HG03108 (cell line): Measurements from ENCODE around the gene SPTLC3.

Source experiments
- ATAC-seq: cut with Tn5 transposase; IDR thresholded peaks from one replicate; pipeline ENCODE4 v1.9.1; 2021; ENCODE audit warnings: moderate library complexity; ENCODE audit not compliant: unreplicated experiment

The SPTLC3 gene

GRCh38 chr20:13130061-13130706 lies 121.4 kb downstream of the SPTLC3 start:
- ATAC-seq = no peak

- ATAC-seq = no peak
Observed at GRCh38 chr20:13130707-13131103, 121.9 kb downstream of the SPTLC3 start.

- no peak for ATAC-seq
Observed at GRCh38 chr20:13131688-13132087, 122.9 kb downstream of the SPTLC3 start.

GRCh38 chr20:13139459-13140150 lies 130.8 kb downstream of the SPTLC3 start:
- no peak for ATAC-seq

GRCh38 chr20:13140201-13140600 lies 131.4 kb downstream of the SPTLC3 start:
- ATAC-seq = no peak

GRCh38 chr20:13140775-13141174 lies 132.0 kb downstream of the SPTLC3 start:
- no peak for ATAC-seq

GRCh38 chr20:13141546-13141945 lies 132.8 kb downstream of the SPTLC3 start:
- ATAC-seq = no peak

- no peak for ATAC-seq
Observed at GRCh38 chr20:13142143-13142542, 133.4 kb downstream of the SPTLC3 start.

- no peak for ATAC-seq
Observed at GRCh38 chr20:13147071-13147963, 138.5 kb downstream of the SPTLC3 start.

GRCh38 chr20:13147971-13148370 lies 139.2 kb downstream of the SPTLC3 start:
- no peak for ATAC-seq

- ATAC-seq = no peak
Observed at GRCh38 chr20:13148402-13148801, 139.6 kb downstream of the SPTLC3 start.

GRCh38 chr20:13148961-13149360 lies 140.2 kb downstream of the SPTLC3 start:
- no peak for ATAC-seq

- ATAC-seq = no peak
Observed at GRCh38 chr20:13149371-13150105, 140.8 kb downstream of the SPTLC3 start.

GRCh38 chr20:13158369-13158768 lies 149.6 kb downstream of the SPTLC3 start:
- no peak for ATAC-seq

- no peak for ATAC-seq
Observed at GRCh38 chr20:13159889-13160288, 151.1 kb downstream of the SPTLC3 start.

- no peak for ATAC-seq
Observed at GRCh38 chr20:13165203-13165602, 156.4 kb downstream of the SPTLC3 start.

- no peak for ATAC-seq
Observed at GRCh38 chr20:13166011-13166410, 157.2 kb downstream of the SPTLC3 start.

- no peak for ATAC-seq
Observed at GRCh38 chr20:13166437-13166836, 157.7 kb downstream of the SPTLC3 start.

GRCh38 chr20:13169086-13169485 lies 160.3 kb downstream of the SPTLC3 start:
- ATAC-seq = no peak

- ATAC-seq = no peak
Observed at GRCh38 chr20:13170771-13171170, 162.0 kb downstream of the SPTLC3 start.

- no peak for ATAC-seq
Observed at GRCh38 chr20:13173201-13173600, 164.4 kb downstream of the SPTLC3 start.
